T-cell (primary cell): ENCODE results near the gene ZFAND2B. TPM values are rescaled to one million over a fixed set of nuclear protein-coding genes. Genes with fewer than 3 reads are reported as not detected.
"Not testable (repeated sequence)": the region's sequence is repeated elsewhere in the genome, so short reads cannot be mapped to it uniquely, and the experiment has no call there.

ENCODE experiments used
- ATAC-seq, 4 experiments: fragments of 200-7000 bp in 3 of 4; fragments of 150-1000 bp in 1 of 4; cut with Tn5 transposase; replicated peaks in 1 of 4; 1 replicate in 3 of 4; 2 replicates in 1 of 4; pipeline ENCODE4 v1.10.0; 2021; ENCODE audit warnings: moderate library complexity in 3 of 4, mild to moderate bottlenecking in 2 of 4, moderate number of reproducible peaks in 1 of 4
- CTCF ChIA-PET, 2 donors: fragments of 300-600 bp; sonication (Branson Sonifier 250); formaldehyde crosslinking; loops; one replicate each; lab custom pipeline; 2022; ENCODE audit warnings: antibody characterized with exemption in 2 of 2; lab: Charles Lee
- POLR2A ChIA-PET, 2 donors: fragments of 300-600 bp; sonication (Branson Sonifier 250); formaldehyde crosslinking; loops; one replicate each; lab custom pipeline; 2022; ENCODE audit warnings: antibody characterized with exemption in 2 of 2; lab: Charles Lee
- DNase-seq, 35 experiments: peaks; one replicate each; pipeline versions ENCODE4 v3.0.0 to v3.0.0-alpha.2; 2013 to 2023
- H3K27ac ChIP-seq: one replicate; pipeline ENCODE4 v1.5.1; 2013; ENCODE audit warnings: low read length
- H3K27me3 ChIP-seq, 2 experiments: replicated peaks in 1 of 2; 1 replicate in 1 of 2; 2 replicates in 1 of 2; pipeline versions ENCODE4 v1.6.1 to v1.7.0; 2013; ENCODE audit warnings: low read length in 1 of 2, mixed read lengths in 1 of 2; ENCODE audit not compliant: control insufficient read depth in 2 of 2, insufficient read depth in 2 of 2; ENCODE audit errors: extremely low read depth in 1 of 2
- H3K36me3 ChIP-seq, 2 donors: 1 replicate in 1 of 2; 2 replicates in 1 of 2; pipeline versions ENCODE4 v1.6.1 to v1.7.0; 2013; ENCODE audit warnings: low read length in 1 of 2; ENCODE audit not compliant: control insufficient read depth in 2 of 2, insufficient read depth in 1 of 2; ENCODE audit errors: extremely low read depth in 1 of 2
- H3K4me1 ChIP-seq, 2 experiments: 1 replicate in 1 of 2; 2 replicates in 1 of 2; pipeline versions ENCODE4 v1.6.1 to v1.7.0; 2013; ENCODE audit warnings: low read length in 2 of 2, mixed read lengths in 1 of 2; ENCODE audit not compliant: insufficient read depth in 2 of 2, control insufficient read depth in 1 of 2; ENCODE audit errors: extremely low read depth in 1 of 2
- H3K4me3 ChIP-seq, 2 donors: 1 replicate in 1 of 2; 2 replicates in 1 of 2; pipeline versions ENCODE4 v1.5.1 to v1.7.0; 2013; ENCODE audit warnings: mild to moderate bottlenecking in 2 of 2, low read length in 1 of 2, moderate library complexity in 1 of 2; ENCODE audit not compliant: control insufficient read depth in 1 of 2; ENCODE audit errors: extremely low read depth in 1 of 2
- H3K9me3 ChIP-seq: 2 replicates; pipeline ENCODE4 v1.7.0; 2013
- H3K27ac Mint-ChIP-seq, 2 donors: one replicate each; pipeline ENCODE4 v1.8.0; 2020 to 2021; ENCODE audit warnings: mild to moderate bottlenecking in 2 of 2, mixed read lengths in 2 of 2
- H3K27me3 Mint-ChIP-seq, 2 donors: one replicate each; pipeline ENCODE4 v1.8.0; 2021 to 2022; ENCODE audit warnings: mixed read lengths in 2 of 2
- H3K36me3 Mint-ChIP-seq: one replicate; pipeline ENCODE4 v1.8.0; 2021; ENCODE audit warnings: mixed read lengths
- H3K4me1 Mint-ChIP-seq, 3 donors: one replicate each; pipeline ENCODE4 v1.8.0; 2020 to 2022; ENCODE audit warnings: mixed read lengths in 3 of 3, mild to moderate bottlenecking in 1 of 3
- H3K4me3 Mint-ChIP-seq, 3 donors: one replicate each; pipeline ENCODE4 v1.8.0; 2020 to 2022; ENCODE audit warnings: mild to moderate bottlenecking in 3 of 3, mixed read lengths in 3 of 3, moderate library complexity in 3 of 3
- H3K9me3 Mint-ChIP-seq, 3 donors: one replicate each; pipeline ENCODE4 v1.8.0; 2020 to 2022; ENCODE audit warnings: mixed read lengths in 3 of 3
- WGBS: methylation state at CpG from one replicate; pipeline ENCODE4 v1.1.5; 2013; ENCODE audit warnings: missing lambda C conversion rate; ENCODE audit not compliant: insufficient coverage; 5-methylcytosine and 5-hydroxymethylcytosine counted together
- total RNA-seq, 35 experiments: library from RNA in 6 of 35; stranded (reverse) in 6 of 35; fragments of 120-200 nt in 1 of 35; gene quantifications; one replicate each; pipeline versions ENCODE4 v1.2.1 to v1.2.4 and lab custom pipeline; 2013 to 2026

The ZFAND2B gene
- total RNA-seq, 5 donors from 2014 or later (not counting 1 experiment from before 2014, with no cell fraction given), result 61.7 to 91.6 (median 85.6) TPM

DNA sequence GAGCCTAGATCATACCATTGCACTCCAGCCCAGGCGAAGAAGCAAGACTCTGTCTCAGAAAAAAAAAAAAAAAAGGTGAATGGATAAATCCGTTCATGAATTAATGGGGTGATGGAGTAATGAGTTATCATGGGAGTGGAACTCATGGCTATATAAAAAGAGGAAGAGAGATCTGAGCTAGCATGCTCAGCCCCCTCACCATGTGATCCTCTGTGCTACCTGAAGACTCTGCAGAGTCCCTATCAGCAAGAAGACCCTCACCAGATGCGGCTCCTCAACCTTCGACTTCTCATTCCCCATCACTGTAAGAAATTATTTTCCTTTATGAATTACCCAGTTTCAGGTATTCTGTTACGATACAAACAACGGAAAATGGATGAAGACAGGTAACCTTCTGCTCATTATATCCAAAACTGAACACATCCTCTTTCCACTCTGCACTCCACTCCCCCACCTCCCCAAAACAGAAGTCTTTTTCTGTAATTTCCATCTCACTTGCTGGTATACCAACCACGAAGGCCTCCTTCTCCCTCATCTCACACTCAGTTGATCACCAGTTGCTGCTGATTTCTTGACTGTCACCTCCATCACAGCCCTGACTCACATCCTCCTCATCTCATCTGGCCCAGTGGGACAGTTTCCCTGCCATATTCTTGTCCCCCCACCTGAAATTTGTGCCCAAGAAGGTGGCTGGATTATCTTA is 19.7 kb upstream of the ZFAND2B start:
- H3K4me3 ChIP-seq, result no peak overlapping the region
- DNase-seq (no peak), ATAC-seq (no peak)
- POLR2A ChIA-PET, result no interaction called here
- no peaks in the 10 kb centered on the region for H3K27me3 ChIP-seq
- no peak overlapping the region for H3K27ac ChIP-seq
- Mint-ChIP-seq H3K4me3 (no peak overlapping the region), H3K4me1 (peaks cover 14 to 21% (median 17%) of the 10 kb centered on the region in 3 donors), H3K9me3 (no peaks in the 10 kb centered on the region), H3K27ac (peak overlapping the region; percentile 15 to 19), H3K36me3 (peaks cover 24% of the 10 kb centered on the region), H3K27me3 (no peaks in the 10 kb centered on the region)
- WGBS, result 55% methylated on average over 5 of the region's 7 CpGs
- no peaks in the 10 kb centered on the region for H3K9me3 ChIP-seq
- CTCF ChIA-PET, result no interaction called here
- peaks cover 0 to 10% of the 10 kb centered on the region in 2 experiments for H3K4me1 ChIP-seq
- H3K36me3 ChIP-seq, result peaks cover 5 to 28% of the 10 kb centered on the region in 2 donors

DNA sequence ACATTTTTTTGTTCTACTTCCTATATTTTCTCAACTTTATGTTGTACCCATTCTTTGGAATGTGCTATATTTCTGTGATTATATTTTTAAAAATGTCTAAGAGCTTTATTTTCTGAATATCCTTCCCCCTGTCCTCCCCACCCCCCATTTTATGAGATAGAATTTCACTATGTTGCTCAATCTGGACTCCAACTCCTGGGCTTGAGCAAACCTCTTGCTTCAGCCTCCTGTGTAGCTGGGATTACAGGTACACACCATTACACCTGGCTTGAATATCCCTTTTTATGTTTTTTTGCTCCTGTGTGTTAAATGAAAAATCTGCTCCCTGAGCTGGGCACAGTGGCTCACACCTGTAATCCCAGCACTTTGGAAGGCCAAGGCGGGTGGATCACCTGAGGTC is 9.2 kb upstream of the ZFAND2B start:
- Histone ChIP-seq H3K27me3 (peaks cover 0 to 3% of the 10 kb centered on the region in 2 experiments), H3K9me3 (no peaks in the 10 kb centered on the region), H3K36me3 (no peaks in the 10 kb centered on the region), H3K4me1 (peaks cover 0 to 15% of the 10 kb centered on the region in 2 experiments), H3K4me3 (no peak overlapping the region), H3K27ac (no peak overlapping the region)
- ATAC-seq (no peak), DNase-seq (no peak)
- WGBS, result no CpG with 5 or more reads among the region's 1 CpG
- Mint-ChIP-seq H3K36me3 (no peaks in the 10 kb centered on the region), H3K27ac (peak overlapping the region in 1 of 2 donors; percentile 43), H3K27me3 (peaks cover 5 to 6% of the 10 kb centered on the region in 2 donors), H3K9me3 (no peaks in the 10 kb centered on the region), H3K4me1 (peaks cover 16 to 20% (median 16%) of the 10 kb centered on the region in 3 donors), H3K4me3 (no peak overlapping the region)
- ChIA-PET POLR2A (interaction anchor here in 1 of 2 donors (1.0 kb wide), 1 partner anchor 9 kb away, joined by 7 read pairs; no protein-coding TSS in a partner anchor), CTCF (interaction anchor here in 1 of 2 donors (0.7 to 0.9 kb wide), 2 partner anchors 9 to 19 kb away, joined by 3 to 7 read pairs; partner anchors contain the start of gene ZFAND2B)

GRCh38 chr2:219198974-219199373 is 7.6 kb upstream of the ZFAND2B start:
- ChIA-PET CTCF (interaction anchor here in 1 of 2 donors (0.6 kb wide), 1 partner anchor 27 kb away, joined by 5 read pairs; no protein-coding TSS in a partner anchor), POLR2A (interaction anchor here in 1 of 2 donors (0.5 kb wide), 1 partner anchor 13 kb away, joined by 7 read pairs; no protein-coding TSS in a partner anchor)
- Histone ChIP-seq H3K4me1 (peaks cover 0 to 15% of the 10 kb centered on the region in 2 experiments), H3K36me3 (no peaks in the 10 kb centered on the region), H3K27ac (no peak overlapping the region), H3K4me3 (no peak overlapping the region), H3K27me3 (peaks cover 0 to 3% of the 10 kb centered on the region in 2 experiments), H3K9me3 (no peaks in the 10 kb centered on the region)
- Mint-ChIP-seq H3K4me1 (peaks cover 16 to 20% (median 16%) of the 10 kb centered on the region in 3 donors), H3K9me3 (no peaks in the 10 kb centered on the region), H3K27ac (no peak overlapping the region), H3K36me3 (no peaks in the 10 kb centered on the region), H3K27me3 (peaks cover 5 to 6% of the 10 kb centered on the region in 2 donors), H3K4me3 (peak overlapping the region in 1 of 3 donors; percentile 44)
- no peak for ATAC-seq
- WGBS, result 94% methylated on average over 4 of the region's 5 CpGs
- no peak for DNase-seq

DNA sequence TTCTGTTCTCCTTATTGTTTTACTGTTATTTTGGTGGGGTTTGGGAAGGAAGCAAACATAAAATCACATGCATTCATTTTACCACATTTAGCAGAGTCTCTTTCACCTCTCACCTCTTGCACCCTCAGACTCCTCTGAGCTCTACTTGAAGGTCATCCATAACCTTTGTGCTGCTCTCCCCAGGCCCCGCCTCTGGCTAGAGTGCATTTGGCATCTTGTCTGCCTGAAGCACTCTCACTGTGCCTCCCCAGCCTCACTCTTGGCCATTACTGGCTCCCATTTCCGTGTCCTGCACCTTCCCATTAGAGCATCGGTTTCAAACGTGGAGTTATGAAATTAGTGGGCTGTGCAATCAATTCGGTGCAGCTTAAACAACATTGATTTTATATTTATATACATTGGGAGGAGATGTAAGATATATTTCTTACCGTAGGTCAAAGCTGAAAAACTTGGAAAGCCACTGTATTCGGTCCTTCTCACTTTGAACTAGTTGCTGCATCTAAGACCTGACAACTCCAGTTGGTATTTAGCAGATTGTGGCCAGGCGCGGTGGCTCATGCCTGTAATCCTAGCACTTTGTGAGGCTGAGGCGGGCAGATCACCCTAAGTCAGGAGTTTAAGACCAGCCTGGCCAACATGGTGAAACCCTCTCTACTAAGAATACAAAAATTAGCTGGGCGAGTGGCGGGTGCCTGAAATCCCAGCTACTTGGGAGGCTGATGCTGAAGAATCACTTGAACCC is 6.9 kb upstream of the ZFAND2B start:
- Histone ChIP-seq H3K4me3 (no peak overlapping the region), H3K27ac (no peak overlapping the region), H3K9me3 (no peaks in the 10 kb centered on the region), H3K36me3 (no peaks in the 10 kb centered on the region), H3K27me3 (peaks cover 0 to 3% of the 10 kb centered on the region in 2 experiments), H3K4me1 (peaks cover 0 to 15% of the 10 kb centered on the region in 2 experiments)
- DNase-seq (no peak), ATAC-seq (no peak)
- H3K4me1 Mint-ChIP-seq, result peaks cover 16 to 20% (median 16%) of the 10 kb centered on the region in 3 donors
- 92% methylated on average over 2 of the region's 12 CpGs for WGBS
- CTCF ChIA-PET, result interaction anchor here (0.6 to 1.1 kb wide), 5 partner anchors 18 to 65 kb away, joined by 3 to 5 read pairs (median 3); no protein-coding TSS in a partner anchor
- H3K9me3 Mint-ChIP-seq, result no peaks in the 10 kb centered on the region
- no peak overlapping the region for H3K27ac Mint-ChIP-seq
- POLR2A ChIA-PET, result interaction anchor here in 1 of 2 donors (0.5 kb wide), 1 partner anchor 12 kb away, joined by 7 read pairs; no protein-coding TSS in a partner anchor
- H3K4me3 Mint-ChIP-seq, result peak overlapping the region in 2 of 3 donors; percentile 40 to 81
- H3K27me3 Mint-ChIP-seq, result peaks cover 5 to 6% of the 10 kb centered on the region in 2 donors
- no peaks in the 10 kb centered on the region for H3K36me3 Mint-ChIP-seq

GRCh38 chr2:219200502-219201326 is 5.9 kb upstream of the ZFAND2B start:
- peak overlapping the region; percentile 34 for H3K27ac ChIP-seq
- H3K27me3 Mint-ChIP-seq, H3K36me3 ChIP-seq, H3K27me3 ChIP-seq, ATAC-seq, H3K9me3 Mint-ChIP-seq, H3K9me3 ChIP-seq, H3K36me3 Mint-ChIP-seq: not testable (repeated sequence)
- H3K4me1 ChIP-seq, result peaks cover 0 to 16% of the 10 kb centered on the region in 2 experiments
- POLR2A ChIA-PET, result interaction anchor here in 1 of 2 donors (0.7 kb wide), 1 partner anchor 134 kb away, joined by 7 read pairs; no protein-coding TSS in a partner anchor
- CTCF ChIA-PET, result interaction anchor here in 1 of 2 donors (0.6 to 1.1 kb wide), 4 partner anchors 11 to 295 kb away, joined by 3 to 10 read pairs (median 4); no protein-coding TSS in a partner anchor
- 50% methylated on average over 19 of the region's 26 CpGs for WGBS
- peak overlapping the region; percentile 87 to 88 for H3K27ac Mint-ChIP-seq
- peak in 18 of 35 experiments; percentile 8 to 56 (median 24) for DNase-seq
- H3K4me3 Mint-ChIP-seq, result peak overlapping the region; percentile 76 to 81 (median 78)
- H3K4me1 Mint-ChIP-seq, result peaks cover 16 to 20% (median 16%) of the 10 kb centered on the region in 3 donors
- H3K4me3 ChIP-seq, result peak overlapping the region in 1 of 2 donors; percentile 39
